Testis (tissue), 2 donors: ENCODE measurements around the gene HS6ST3.

Experiments
- CTCF ChIP-seq, 3 experiments: fragments of 450-650 bp in 2 of 3; fragments of 200-600 bp in 1 of 3; sonication (generic) in 1 of 3; IDR thresholded peaks; one replicate each; pipeline ENCODE4 v1.5.1; 2016 to 2019; ENCODE audit warnings: antibody characterized with exemption in 3 of 3, mild to moderate bottlenecking in 2 of 3, moderate library complexity in 1 of 3
- POLR2A ChIP-seq: fragments of 450-650 bp; IDR thresholded peaks from one replicate; pipeline ENCODE4 v1.6.1; 2017; ENCODE audit warnings: antibody characterized with exemption, mild to moderate bottlenecking, moderate library complexity

GRCh38 chr13:96785986-96786385 lies 696.1 kb downstream of the HS6ST3 start:
- TF ChIP-seq POLR2A = no peak
- TF ChIP-seq CTCF (IDR thresholded peaks at IDR 0.05) = no peak
